NB4 (cell line): ENCODE data around the gene PDGFC.

Source experiments
- CTCF ChIP-seq: IDR thresholded peaks from one replicate; pipeline ENCODE4 v1.5.1; 2012; ENCODE audit warnings: low read depth, low read length
- POLR2A ChIP-seq: IDR thresholded peaks from 2 replicates; pipeline ENCODE4 v1.6.1; 2011; ENCODE audit warnings: mild to moderate bottlenecking; ENCODE audit not compliant: insufficient read length; ENCODE audit errors: extremely low read depth

GRCh38 chr4:156934259-156934635, 37.4 kb downstream of the PDGFC start:
- no peak for TF ChIP-seq CTCF
- no peak for TF ChIP-seq POLR2A
